ENCODE results near the gene SDF4. TPM values are rescaled to one million over a fixed set of nuclear protein-coding genes. Genes with fewer than 3 reads are reported as not detected.
"Not testable (repeated sequence)": the region's sequence is repeated elsewhere in the genome, so short reads cannot be mapped to it uniquely, and the experiment has no call there.

SDF4 gene
- total and polyA plus RNA-seq, 7 experiments from 2014 or later: 74.8 to 124 (median 107) TPM

DNA sequence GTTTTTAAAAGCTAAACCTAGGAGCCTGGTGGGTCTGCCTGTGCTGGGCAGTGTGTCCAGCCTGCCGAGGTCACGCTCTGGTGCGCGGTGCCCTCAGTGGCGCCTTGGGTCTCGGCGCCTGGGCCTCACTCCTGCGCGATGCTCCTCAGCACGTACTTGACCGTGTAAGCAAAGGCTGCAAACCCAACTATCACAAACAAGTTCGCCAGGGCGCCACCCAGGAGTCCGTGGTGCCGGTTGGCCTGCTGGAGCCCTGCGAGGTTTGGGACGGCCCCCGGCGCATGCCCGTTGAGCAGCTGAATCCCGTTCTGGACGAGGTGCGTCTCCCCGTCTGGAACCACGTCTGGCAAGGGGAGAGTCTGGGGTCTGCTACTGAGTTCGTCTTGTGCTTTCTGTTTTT is 23.3 kb upstream of the SDF4 start:
- CTCF ChIA-PET: interaction anchor here (0.8 kb wide), 1 partner anchor 133 kb away, joined by 3 read pairs; no protein-coding TSS in a partner anchor
- no peak overlapping the region for H3K4me3 Mint-ChIP-seq
- intact Hi-C loops (cut with micrococcal nuclease): no loop called here

DNA sequence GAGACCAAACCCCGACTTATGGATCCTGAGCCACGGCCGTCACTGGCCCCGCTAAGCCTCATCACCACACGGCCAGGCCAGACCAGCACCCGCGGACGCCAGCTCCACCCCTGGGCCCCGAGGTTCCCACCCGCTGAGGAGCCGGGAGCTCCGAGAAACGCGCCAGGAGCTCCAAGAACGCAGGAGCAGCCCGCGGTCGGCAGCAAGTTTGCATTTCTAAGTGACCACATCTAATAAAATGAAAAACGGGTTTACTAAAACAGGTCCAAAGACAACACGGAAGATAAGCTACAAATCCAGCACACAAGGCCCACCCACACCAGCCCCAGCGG is 22.8 kb upstream of the SDF4 start:
- H3K27me3 Mint-ChIP-seq: no peaks in the 10 kb centered on the region
- peaks cover 10 to 27% (median 16%) of the 10 kb centered on the region in 7 donors for H3K4me1 Mint-ChIP-seq
- H3K27ac ChIP-seq (ENCODE audit: low read depth, low read length): no peak overlapping the region
- no peaks in the 10 kb centered on the region for H3K27me3 ChIP-seq (ENCODE audit: control insufficient read depth in 2 of 2, insufficient read depth in 2 of 2, low read length in 2 of 2)
- peaks cover 4 to 20% (median 7%) of the 10 kb centered on the region in 5 donors for H3K36me3 Mint-ChIP-seq
- CTCF ChIA-PET: interaction anchor here (0.8 kb wide), 1 partner anchor 133 kb away, joined by 3 read pairs; no protein-coding TSS in a partner anchor
- peaks cover 0 to 47% (median 0%) of the 10 kb centered on the region in 3 experiments for H3K36me3 ChIP-seq (ENCODE audit: control insufficient read depth in 2 of 3, insufficient read depth in 3 of 3, low read length in 3 of 3)
- ATAC-seq (no peak), DNase-seq (no peak)
- no peak overlapping the region for H3K4me3 Mint-ChIP-seq
- no peak overlapping the region for H3K4me3 ChIP-seq (ENCODE audit: low read length)
- H3K27ac Mint-ChIP-seq: no peak overlapping the region
- H3K9me3 Mint-ChIP-seq: no peaks in the 10 kb centered on the region
- peaks cover 10 to 12% of the 10 kb centered on the region in 2 donors for H3K4me1 ChIP-seq (ENCODE audit: control insufficient read depth in 2 of 2, insufficient read depth in 2 of 2, low read length in 2 of 2)
- intact Hi-C loops (cut with micrococcal nuclease): loop anchor here in 1 of 2 donors (5.0 kb wide), 1 partner anchor 53 kb away; the partner anchor contains the start of genes ACAP3 and PUSL1
- H3K9me3 ChIP-seq (ENCODE audit: control insufficient read depth in 2 of 3, low read length in 3 of 3): no peaks in the 10 kb centered on the region
- POLR2A ChIA-PET: interaction anchor here (0.7 kb wide), 1 partner anchor 314 kb away, joined by 3 read pairs; no protein-coding TSS in a partner anchor

More for the DNA sequence above, 23.3 kb upstream of the SDF4 start:
- Histone ChIP-seq H3K27ac (ENCODE audit: low read depth, low read length) (no peak overlapping the region), H3K36me3 (ENCODE audit: control insufficient read depth in 2 of 3, insufficient read depth in 3 of 3, low read length in 3 of 3) (peaks cover 0 to 52% (median 0%) of the 10 kb centered on the region in 3 experiments), H3K4me1 (ENCODE audit: control insufficient read depth in 2 of 2, insufficient read depth in 2 of 2, low read length in 2 of 2) (peaks cover 10 to 12% of the 10 kb centered on the region in 2 donors), H3K9me3 (ENCODE audit: control insufficient read depth in 2 of 3, low read length in 3 of 3) (no peaks in the 10 kb centered on the region), H3K4me3 (ENCODE audit: low read length) (no peak overlapping the region), H3K27me3 (ENCODE audit: control insufficient read depth in 2 of 2, insufficient read depth in 2 of 2, low read length in 2 of 2) (no peaks in the 10 kb centered on the region)
- Mint-ChIP-seq H3K9me3 (no peaks in the 10 kb centered on the region), H3K36me3 (peaks cover 4 to 20% (median 7%) of the 10 kb centered on the region in 5 donors), H3K27me3 (no peaks in the 10 kb centered on the region), H3K4me1 (peaks cover 13 to 27% (median 20%) of the 10 kb centered on the region in 7 donors), H3K27ac (no peak overlapping the region)
- DNase-seq (no peak), ATAC-seq (no peak)
- POLR2A ChIA-PET: interaction anchor here (0.7 kb wide), 1 partner anchor 315 kb away, joined by 3 read pairs; no protein-coding TSS in a partner anchor

- Mint-ChIP-seq H3K27me3 (no peaks in the 10 kb centered on the region), H3K36me3 (peaks cover 4 to 20% (median 7%) of the 10 kb centered on the region in 5 donors)
- peaks cover 0 to 42% (median 0%) of the 10 kb centered on the region in 3 experiments for H3K36me3 ChIP-seq (ENCODE audit: control insufficient read depth in 2 of 3, insufficient read depth in 3 of 3, low read length in 3 of 3)
Observed at GRCh38 chr1:1253972-1254666, 22.3 kb upstream of the SDF4 start.

GRCh38 chr1:1253314-1253713 is 21.5 kb upstream of the SDF4 start:
- Mint-ChIP-seq H3K9me3 (no peaks in the 10 kb centered on the region), H3K36me3 (peaks cover 4 to 20% (median 7%) of the 10 kb centered on the region in 5 donors), H3K27ac (peak overlapping the region in 4 of 9 donors; percentile 16 to 82 (median 62)), H3K4me3 (peak overlapping the region in 1 of 10 donors; percentile 6), H3K4me1 (peaks cover 8 to 29% (median 15%) of the 10 kb centered on the region in 7 donors), H3K27me3 (no peaks in the 10 kb centered on the region)
- no peak for DNase-seq
- intact Hi-C loops (cut with micrococcal nuclease): loop anchor here in 1 of 2 donors (5.0 kb wide), 1 partner anchor 54 kb away; the partner anchor contains the start of genes ACAP3 and PUSL1
- ChIA-PET CTCF (no interaction called here), POLR2A (no interaction called here)
- H3K4me3 ChIP-seq (ENCODE audit: low read length): no peak overlapping the region
- H3K9me3 ChIP-seq (ENCODE audit: control insufficient read depth in 2 of 3, low read length in 3 of 3): no peaks in the 10 kb centered on the region
- ATAC-seq: no peak
- H3K4me1 ChIP-seq (ENCODE audit: control insufficient read depth in 2 of 2, insufficient read depth in 2 of 2, low read length in 2 of 2): peaks cover 10 to 12% of the 10 kb centered on the region in 2 donors
- no peak overlapping the region for H3K27ac ChIP-seq (ENCODE audit: low read depth, low read length)
- peaks cover 0 to 38% (median 0%) of the 10 kb centered on the region in 3 experiments for H3K36me3 ChIP-seq (ENCODE audit: control insufficient read depth in 2 of 3, insufficient read depth in 3 of 3, low read length in 3 of 3)
- no peaks in the 10 kb centered on the region for H3K27me3 ChIP-seq (ENCODE audit: control insufficient read depth in 2 of 2, insufficient read depth in 2 of 2, low read length in 2 of 2)

More at GRCh38 chr1:1253972-1254666, 22.3 kb upstream of the SDF4 start:
- peaks cover 10 to 29% (median 15%) of the 10 kb centered on the region in 7 donors for H3K4me1 Mint-ChIP-seq
- H3K27ac ChIP-seq (ENCODE audit: low read depth, low read length): no peak overlapping the region
- no peak for DNase-seq
- CTCF ChIA-PET: no interaction called here
- no peak for ATAC-seq
- no peak overlapping the region for H3K4me3 ChIP-seq (ENCODE audit: low read length)
- no peak overlapping the region for H3K4me3 Mint-ChIP-seq
- no peaks in the 10 kb centered on the region for H3K27me3 ChIP-seq (ENCODE audit: control insufficient read depth in 2 of 2, insufficient read depth in 2 of 2, low read length in 2 of 2)
- POLR2A ChIA-PET: no interaction called here
- intact Hi-C loops (cut with micrococcal nuclease): loop anchor here in 1 of 2 donors (5.0 kb wide), 1 partner anchor 53 kb away; the partner anchor contains the start of genes ACAP3 and PUSL1
- no peaks in the 10 kb centered on the region for H3K9me3 ChIP-seq (ENCODE audit: control insufficient read depth in 2 of 3, low read length in 3 of 3)
- no peaks in the 10 kb centered on the region for H3K9me3 Mint-ChIP-seq
- H3K27ac Mint-ChIP-seq: peak overlapping the region in 1 of 9 donors; percentile 44
- peaks cover 10 to 12% of the 10 kb centered on the region in 2 donors for H3K4me1 ChIP-seq (ENCODE audit: control insufficient read depth in 2 of 2, insufficient read depth in 2 of 2, low read length in 2 of 2)

GRCh38 chr1:1250786-1251284 is 19.0 kb upstream of the SDF4 start:
- peaks cover 0 to 28% (median 0%) of the 10 kb centered on the region in 3 experiments for H3K36me3 ChIP-seq (ENCODE audit: control insufficient read depth in 2 of 3, insufficient read depth in 3 of 3, low read length in 3 of 3)
- peak overlapping the region; percentile 40 to 96 (median 91) for H3K27ac Mint-ChIP-seq
- ChIA-PET CTCF (interaction anchor here (0.9 to 1.6 kb wide), 4 partner anchors 40 to 129 kb away, joined by 3 to 10 read pairs (median 4); no protein-coding TSS in a partner anchor), POLR2A (interaction anchor here (0.9 to 1.4 kb wide), 6 partner anchors 10 to 363 kb away, joined by 3 to 7 read pairs (median 3); partner anchors contain the start of genes B3GALT6, SDF4 and UBE2J2)
- peak overlapping the region; percentile 14 for H3K4me3 ChIP-seq (ENCODE audit: low read length)
- no peaks in the 10 kb centered on the region for H3K27me3 ChIP-seq (ENCODE audit: control insufficient read depth in 2 of 2, insufficient read depth in 2 of 2, low read length in 2 of 2)
- no peaks in the 10 kb centered on the region for H3K9me3 ChIP-seq (ENCODE audit: control insufficient read depth in 2 of 3, low read length in 3 of 3)
- DNase-seq (peak in 8 of 9 donors; percentile 39 to 79 (median 67)), ATAC-seq (peak; percentile 95)
- peak overlapping the region; percentile 69 for H3K27ac ChIP-seq (ENCODE audit: low read depth, low read length)
- peaks cover 0 to 3% (median 0%) of the 10 kb centered on the region in 5 donors for H3K27me3 Mint-ChIP-seq
- peaks cover 10 to 12% of the 10 kb centered on the region in 2 donors for H3K4me1 ChIP-seq (ENCODE audit: control insufficient read depth in 2 of 2, insufficient read depth in 2 of 2, low read length in 2 of 2)
- intact Hi-C loops (cut with micrococcal nuclease): loop anchor here (1.0 to 5.0 kb wide), 4 partner anchors 20 to 129 kb away; partner anchors contain the start of genes ACAP3 (in 1 of the 2), PUSL1 (in 1 of the 2) and UBE2J2 (in 1 of the 2)
- peaks cover 0 to 15% (median 6%) of the 10 kb centered on the region in 5 donors for H3K36me3 Mint-ChIP-seq
- H3K9me3 Mint-ChIP-seq: no peaks in the 10 kb centered on the region
- H3K4me3 Mint-ChIP-seq: peak overlapping the region; percentile 33 to 82 (median 74)
- H3K4me1 Mint-ChIP-seq: peaks cover 4 to 29% (median 11%) of the 10 kb centered on the region in 7 donors

GRCh38 chr1:1248009-1248913 is 16.5 kb upstream of the SDF4 start:
- POLR2A ChIA-PET: interaction anchor here (1.3 kb wide), 1 partner anchor 17 kb away, joined by 4 read pairs; no protein-coding TSS in a partner anchor
- H3K4me3 ChIP-seq (ENCODE audit: low read length); H3K36me3 Mint-ChIP-seq; H3K27ac ChIP-seq (ENCODE audit: low read depth, low read length); H3K4me3 Mint-ChIP-seq; H3K27me3 ChIP-seq (ENCODE audit: control insufficient read depth in 2 of 2, insufficient read depth in 2 of 2, low read length in 2 of 2); H3K27ac Mint-ChIP-seq; ATAC-seq; intact Hi-C loops (cut with micrococcal nuclease); H3K36me3 ChIP-seq (ENCODE audit: control insufficient read depth in 2 of 3, insufficient read depth in 3 of 3, low read length in 3 of 3); H3K27me3 Mint-ChIP-seq; H3K9me3 Mint-ChIP-seq; CTCF ChIA-PET; H3K9me3 ChIP-seq (ENCODE audit: control insufficient read depth in 2 of 3, low read length in 3 of 3); DNase-seq: not testable (repeated sequence)
- peaks cover 3 to 29% (median 11%) of the 10 kb centered on the region in 7 donors for H3K4me1 Mint-ChIP-seq
- peaks cover 10 to 12% of the 10 kb centered on the region in 2 donors for H3K4me1 ChIP-seq (ENCODE audit: control insufficient read depth in 2 of 2, insufficient read depth in 2 of 2, low read length in 2 of 2)
